ENCODE data around the gene SUPT4H1.

- TF ChIP-seq CTCF (optimal IDR thresholded peaks at IDR 0.05 in 1 of 3, IDR thresholded peaks at IDR 0.05 in 1 of 3, conservative IDR thresholded peaks at IDR 0.05 in 1 of 3; ENCODE audit: extremely low read depth in 1 of 3, insufficient read depth in 2 of 3, low read length in 3 of 3), result no peak
- no peak for TF ChIP-seq EZH2 (IDR thresholded peaks at IDR 0.05; ENCODE audit: low read length)
These were observed 12.9 kb downstream of the SUPT4H1 start for GRCh38 chr17:58338841-58339754.
